Gastrocnemius medialis (tissue), 4 donors: Measurements from ENCODE around the gene APOD. TPM values are rescaled to one million over a fixed set of nuclear protein-coding genes. Genes with fewer than 3 reads are reported as not detected.

Experiments
- ATAC-seq, 2 donors: fragments of 150-250 bp; one replicate each; pipeline ENCODE4 v1.9.1; 2016
- DNase-seq, 2 donors: peaks; one replicate each; pipeline ENCODE4 v3.0.0-alpha.2; 2019
- H3K27ac ChIP-seq, 4 donors: fragments of 200-600 bp; sonication (generic); 1 replicate in 1 of 4; 2 replicates in 3 of 4; pipeline ENCODE4 v1.5.1; 2016 to 2018; ENCODE audit warnings: mild to moderate bottlenecking in 2 of 4, moderate library complexity in 1 of 4
- H3K27me3 ChIP-seq, 3 donors: fragments of 200-600 bp; sonication (generic) in 2 of 3; 1 replicate in 1 of 3; 2 replicates in 2 of 3; pipeline versions ENCODE4 v1.5.1 to v1.6.0; 2016 to 2019; ENCODE audit warnings: mild to moderate bottlenecking in 1 of 3, moderate library complexity in 1 of 3
- H3K36me3 ChIP-seq, 2 donors: fragments of 200-600 bp; sonication (generic) in 1 of 2; one replicate each; pipeline ENCODE4 v1.5.1; 2017 to 2018
- H3K4me1 ChIP-seq, 2 donors: fragments of 200-600 bp; sonication (generic) in 1 of 2; one replicate each; pipeline ENCODE4 v1.5.1; 2016 to 2017; ENCODE audit warnings: mild to moderate bottlenecking in 2 of 2
- H3K4me3 ChIP-seq, 4 donors: fragments of 200-600 bp; sonication (generic) in 3 of 4; 1 replicate in 1 of 4; 2 replicates in 3 of 4; pipeline ENCODE4 v1.5.1; 2016 to 2019; ENCODE audit warnings: mild to moderate bottlenecking in 2 of 4
- H3K9me3 ChIP-seq, 3 donors: fragments of 200-600 bp; sonication (generic) in 2 of 3; 1 replicate in 1 of 3; 2 replicates in 2 of 3; pipeline ENCODE4 v1.5.1; 2016 to 2019
- CTCF ChIP-seq, 5 experiments: fragments of 450-650 bp in 3 of 5; fragments of 200-600 bp in 2 of 5; sonication (generic) in 2 of 5; IDR thresholded peaks in 4 of 5; conservative IDR thresholded peaks in 1 of 5; 1 replicate in 4 of 5; 2 replicates in 1 of 5; pipeline ENCODE4 v1.5.1; 2016 to 2019; ENCODE audit warnings: antibody characterized with exemption in 5 of 5, mild to moderate bottlenecking in 3 of 5, moderate library complexity in 3 of 5
- POLR2A ChIP-seq, 2 donors: fragments of 450-650 bp; IDR thresholded peaks; one replicate each; pipeline ENCODE4 v1.6.1; 2017; ENCODE audit warnings: antibody characterized with exemption in 2 of 2, mild to moderate bottlenecking in 2 of 2, moderate library complexity in 2 of 2
- in situ Hi-C, 4 donors: fragments of 200-750 bp; cut with MboI; loops; one replicate each; pipeline versions ENCODE4 v1.15.0 to v1.8.0; 2017; ENCODE audit warnings: low sequenced_read_pairs in 4 of 4
- intact Hi-C: fragments of 100-400 bp; cut with DNase I; formaldehyde crosslinking; loops from one replicate; pipeline ENCODE4 v1.15.1; 2023; ENCODE audit warnings: low total_unique reads
- total RNA-seq, 4 donors: library from RNA; depleted of rRNA; stranded (reverse); fragments of >200 nt; gene quantifications; one replicate each; pipeline versions ENCODE4 v1.1.0 to v1.2.3, GENCODE V29; 2016

APOD gene
- total RNA-seq, 4 donors from 2014 or later, result 602 to 801 (median 626) TPM

- in situ Hi-C loops (loop anchor here in 1 of 4 donors (25.0 kb wide), 1 partner anchor 250 kb away; no protein-coding TSS in a partner anchor), intact Hi-C loops (no loop called here)
- TF ChIP-seq POLR2A (IDR thresholded peaks at IDR 0.05) (no peak), CTCF (IDR thresholded peaks at IDR 0.05 in 4 of 5, conservative IDR thresholded peaks at IDR 0.05 in 1 of 5) (no peak)
- peaks cover 15 to 19% of the 10 kb centered on the region in 2 donors for H3K4me1 ChIP-seq
- DNase-seq (no peak), ATAC-seq (no peak)
- H3K27ac ChIP-seq, result no peak overlapping the region
- no peaks in the 10 kb centered on the region for H3K27me3 ChIP-seq
- no peaks in the 10 kb centered on the region for H3K36me3 ChIP-seq
- H3K9me3 ChIP-seq, result no peaks in the 10 kb centered on the region
- no peak overlapping the region for H3K4me3 ChIP-seq
These were observed 3.7 kb upstream of the APOD start for GRCh38 chr3:195587406-195587805.

DNA sequence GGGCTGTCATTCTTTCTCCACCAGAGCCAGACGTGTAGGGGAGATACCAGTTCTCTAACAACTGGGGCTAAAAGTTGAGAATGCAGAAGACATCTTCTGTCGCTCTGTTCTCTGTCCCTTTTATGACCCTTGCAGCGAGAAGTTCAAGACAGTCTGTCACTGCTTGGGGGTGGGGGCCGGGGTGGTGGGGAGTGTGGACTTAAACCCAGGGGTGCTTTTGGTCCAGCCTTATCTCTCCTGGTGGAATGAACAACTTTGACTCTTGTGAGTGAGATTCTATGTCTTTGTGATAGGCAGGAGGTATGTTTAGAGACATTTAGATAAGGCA is 767 bp upstream of the APOD start:
- Histone ChIP-seq H3K4me3 (peak overlapping the region in 2 of 4 donors; percentile 32 to 41), H3K27me3 (no peaks in the 10 kb centered on the region), H3K36me3 (no peaks in the 10 kb centered on the region), H3K27ac (peak overlapping the region; percentile 54 to 76 (median 70)), H3K9me3 (no peaks in the 10 kb centered on the region), H3K4me1 (peaks cover 26 to 27% of the 10 kb centered on the region in 2 donors)
- no peak for TF ChIP-seq CTCF (IDR thresholded peaks at IDR 0.05 in 4 of 5, conservative IDR thresholded peaks at IDR 0.05 in 1 of 5)
- TF ChIP-seq POLR2A (IDR thresholded peaks at IDR 0.05), result no peak
- no peak for DNase-seq
- intact Hi-C loops (no loop called here), in situ Hi-C loops (loop anchor here in 1 of 4 donors (25.0 kb wide), 1 partner anchor 253 kb away; no protein-coding TSS in a partner anchor)
- no peak for ATAC-seq

DNA sequence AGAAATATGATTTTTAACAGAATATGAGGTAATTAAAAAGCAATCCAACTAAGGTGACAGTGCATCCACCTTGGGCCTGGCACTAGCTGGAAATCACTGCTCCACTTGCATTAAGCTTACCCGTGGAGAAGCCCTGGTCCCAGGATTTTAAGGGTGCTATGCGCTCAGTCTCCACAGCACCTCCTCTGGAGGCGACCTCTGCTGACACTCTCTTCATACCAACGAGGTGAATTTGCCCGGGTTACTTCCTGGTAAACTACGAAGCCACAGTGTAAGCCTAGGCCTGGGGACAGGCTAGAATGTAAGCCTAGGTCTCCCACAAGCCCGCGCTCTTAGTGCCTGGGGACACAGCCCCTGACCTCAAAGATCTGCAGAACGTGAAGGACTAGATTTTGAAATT is 793 bp downstream of the APOD start:
- H3K4me3 ChIP-seq, result peak overlapping the region in 3 of 4 donors; percentile 33 to 46 (median 41)
- H3K36me3 ChIP-seq, result no peaks in the 10 kb centered on the region
- H3K27ac ChIP-seq, result peak overlapping the region in 3 of 4 donors; percentile 68 to 76 (median 72)
- no peaks in the 10 kb centered on the region for H3K9me3 ChIP-seq
- intact Hi-C loops (no loop called here), in situ Hi-C loops (loop anchor here in 1 of 4 donors (25.0 kb wide), 1 partner anchor 254 kb away; no protein-coding TSS in a partner anchor)
- TF ChIP-seq CTCF (IDR thresholded peaks at IDR 0.05 in 4 of 5, conservative IDR thresholded peaks at IDR 0.05 in 1 of 5), result no peak
- no peak for TF ChIP-seq POLR2A (IDR thresholded peaks at IDR 0.05)
- ATAC-seq, result no peak
- H3K27me3 ChIP-seq, result no peaks in the 10 kb centered on the region
- H3K4me1 ChIP-seq, result peaks cover 26 to 27% of the 10 kb centered on the region in 2 donors
- DNase-seq, result no peak

DNA sequence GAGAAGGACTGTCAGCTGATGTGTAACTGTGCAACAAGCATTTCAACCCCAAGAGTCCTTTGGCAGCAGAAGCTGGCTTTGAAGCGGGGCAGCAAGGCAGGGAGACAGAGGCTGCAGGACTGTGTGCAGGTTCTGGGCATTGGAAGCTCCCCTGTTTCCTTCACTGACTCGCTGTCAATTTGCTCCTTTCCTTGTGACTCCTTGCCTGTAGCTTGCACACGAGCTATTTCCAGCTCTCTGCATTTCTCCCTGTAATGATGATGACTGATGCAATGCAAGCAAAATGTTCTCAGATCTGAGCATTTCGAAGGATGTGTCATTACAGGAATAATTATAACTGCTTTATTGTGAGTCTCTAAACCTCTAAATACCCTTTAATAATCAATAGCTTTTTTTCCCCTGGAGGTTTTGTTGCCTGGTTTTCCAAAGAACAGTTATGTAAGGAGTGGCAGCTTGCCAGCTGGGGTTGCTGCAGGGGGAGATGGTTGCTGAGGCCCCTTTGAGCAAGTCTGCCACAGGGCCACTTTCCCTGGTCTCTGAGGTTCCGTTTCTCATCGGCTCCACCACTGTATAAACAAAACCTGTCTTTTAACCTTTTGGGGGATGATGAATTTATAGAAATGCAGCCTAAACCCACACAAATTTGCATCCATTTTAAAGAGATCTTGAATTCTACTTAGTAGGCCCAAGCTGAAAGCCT is 2.8 kb downstream of the APOD start:
- Histone ChIP-seq H3K27me3 (no peaks in the 10 kb centered on the region), H3K4me3 (peak overlapping the region; percentile 33 to 47 (median 38)), H3K4me1 (peaks cover 26 to 27% of the 10 kb centered on the region in 2 donors), H3K36me3 (no peaks in the 10 kb centered on the region), H3K27ac (peak overlapping the region in 2 of 4 donors; percentile 44 to 68), H3K9me3 (no peaks in the 10 kb centered on the region)
- intact Hi-C loops, result no loop called here
- in situ Hi-C loops, result loop anchor here in 1 of 4 donors (25.0 kb wide), 1 partner anchor 256 kb away; no protein-coding TSS in a partner anchor
- ATAC-seq (peak; percentile 35 to 72), DNase-seq (no peak)
- no peak for TF ChIP-seq CTCF (IDR thresholded peaks at IDR 0.05 in 4 of 5, conservative IDR thresholded peaks at IDR 0.05 in 1 of 5)
